B cell (primary cell): ENCODE measurements around the gene PTMA. TPM values are rescaled to one million over a fixed set of nuclear protein-coding genes. Genes with fewer than 3 reads are reported as not detected.

Experiments used
- ATAC-seq: fragments of 200-7000 bp; cut with Tn5 transposase; one replicate; pipeline ENCODE4 v1.10.0; 2021; ENCODE audit warnings: low read depth, mild to moderate bottlenecking, moderate number of reproducible peaks, moderate library complexity
- CTCF ChIA-PET: fragments of 350-600 bp; sonication (Branson Sonifier 250); formaldehyde crosslinking; loops from one replicate; lab custom pipeline; 2021; ENCODE audit warnings: antibody characterized with exemption, inconsistent platforms; lab: Charles Lee
- POLR2A ChIA-PET: fragments of 350-600 bp; sonication (Branson Sonifier 250); formaldehyde crosslinking; loops from one replicate; lab custom pipeline; 2021; ENCODE audit warnings: antibody characterized with exemption; lab: Charles Lee
- DNase-seq: peaks from one replicate; pipeline ENCODE4 v3.0.0; 2013
- H2AFZ ChIP-seq: 2 replicates; pipeline ENCODE4 v1.6.1; 2012; ENCODE audit warnings: mild to moderate bottlenecking, low read depth, low read length; ENCODE audit not compliant: insufficient read depth, poor library complexity, severe bottlenecking
- H3K27ac ChIP-seq, 2 donors: 1 replicate in 1 of 2; 2 replicates in 1 of 2; pipeline ENCODE4 v1.5.1; 2012 to 2013; ENCODE audit warnings: low read length in 2 of 2, mild to moderate bottlenecking in 2 of 2, moderate library complexity in 1 of 2
- H3K27me3 ChIP-seq, 4 experiments: fragments of 200-600 bp in 1 of 4; sonication (generic) in 1 of 4; replicated peaks in 1 of 4; 1 replicate in 2 of 4; 2 replicates in 2 of 4; pipeline versions ENCODE4 v1.6.1 to v1.7.0; 2013 to 2016; ENCODE audit warnings: low read length in 3 of 4, mild to moderate bottlenecking in 2 of 4, mixed read lengths in 1 of 4, moderate library complexity in 1 of 4; ENCODE audit not compliant: insufficient read depth in 4 of 4, control insufficient read depth in 3 of 4; ENCODE audit errors: control extremely low read depth in 1 of 4
- H3K36me3 ChIP-seq, 2 experiments: replicated peaks in 1 of 2; 1 replicate in 1 of 2; 2 replicates in 1 of 2; pipeline versions ENCODE4 v1.6.1 to v1.7.1; 2013; ENCODE audit warnings: low read length in 1 of 2; ENCODE audit not compliant: insufficient read depth in 2 of 2, control insufficient read depth in 1 of 2; ENCODE audit errors: control extremely low read depth in 1 of 2, extremely low read depth in 1 of 2
- H3K4me1 ChIP-seq, 2 donors: fragments of 200-600 bp in 1 of 2; sonication (generic) in 1 of 2; 1 replicate in 1 of 2; 2 replicates in 1 of 2; pipeline versions ENCODE4 v1.5.1 to v1.6.1; 2013 to 2017; ENCODE audit warnings: low read length in 2 of 2; ENCODE audit not compliant: control insufficient read depth in 2 of 2, insufficient read depth in 2 of 2
- H3K4me2 ChIP-seq: replicated peaks from 2 replicates; pipeline ENCODE3; 2012; ENCODE audit warnings: mild to moderate bottlenecking, low read depth, low read length; ENCODE audit not compliant: poor library complexity, severe bottlenecking
- H3K4me3 ChIP-seq, 5 experiments: fragments of 200-600 bp in 1 of 5; sonication (generic) in 1 of 5; 1 replicate in 3 of 5; 2 replicates in 2 of 5; pipeline versions ENCODE4 v1.5.1 to v1.7.0; 2011 to 2016; ENCODE audit warnings: low read length in 4 of 5, mild to moderate bottlenecking in 4 of 5, low read depth in 2 of 5, control low read depth in 1 of 5, moderate library complexity in 1 of 5; ENCODE audit not compliant: insufficient read depth in 1 of 5; ENCODE audit errors: control extremely low read depth in 1 of 5, extremely low read depth in 1 of 5
- H3K79me2 ChIP-seq: fragments of 200-600 bp; sonication (generic); one replicate; pipeline ENCODE4 v1.6.0; 2016; ENCODE audit warnings: low read length; ENCODE audit not compliant: control insufficient read depth, insufficient read depth
- H3K9ac ChIP-seq: fragments of 200-600 bp; sonication (generic); 2 replicates; pipeline ENCODE4 v1.6.1; 2017; ENCODE audit warnings: mild to moderate bottlenecking, low read length, moderate library complexity
- H3K9me3 ChIP-seq, 3 donors: one replicate each; pipeline versions ENCODE4 v1.6.1 to v1.7.1; 2013; ENCODE audit warnings: low read length in 2 of 3; ENCODE audit not compliant: control insufficient read depth in 2 of 3, insufficient read depth in 1 of 3; ENCODE audit errors: control extremely low read depth in 1 of 3
- H4K20me1 ChIP-seq: 2 replicates; pipeline ENCODE4 v1.6.0; 2012; ENCODE audit warnings: mild to moderate bottlenecking, low read length; ENCODE audit not compliant: insufficient read depth, control insufficient read depth, poor library complexity, severe bottlenecking
- H3K27ac Mint-ChIP-seq: one replicate; pipeline ENCODE4 v1.8.0; 2021; ENCODE audit warnings: mixed read lengths
- H3K27me3 Mint-ChIP-seq: one replicate; pipeline ENCODE4 v1.8.0; 2021; ENCODE audit warnings: mixed read lengths
- H3K4me1 Mint-ChIP-seq: one replicate; pipeline ENCODE4 v1.8.0; 2021; ENCODE audit warnings: mixed read lengths
- H3K4me3 Mint-ChIP-seq: one replicate; pipeline ENCODE4 v1.8.0; 2021; ENCODE audit warnings: mixed read lengths
- H3K9me3 Mint-ChIP-seq: one replicate; pipeline ENCODE4 v1.8.0; 2022; ENCODE audit warnings: mixed read lengths; ENCODE audit not compliant: insufficient read depth
- EZH2 ChIP-seq: IDR thresholded peaks from 2 replicates; pipeline ENCODE4 v1.6.1; 2012; ENCODE audit warnings: borderline replicate concordance, low read depth, mild to moderate bottlenecking, moderate library complexity, low read length; ENCODE audit not compliant: insufficient read depth, poor library complexity, severe bottlenecking
- WGBS: methylation state at CpG from one replicate; pipeline ENCODE4 v1.1.5; 2013; ENCODE audit warnings: missing lambda C conversion rate; ENCODE audit not compliant: insufficient coverage; 5-methylcytosine and 5-hydroxymethylcytosine counted together
- intact Hi-C: fragments of 100-400 bp; cut with micrococcal nuclease; formaldehyde crosslinking; loops from one replicate; pipeline ENCODE4 v1.10.0; 2022
- polyA plus RNA-seq: library from polyadenylated mRNA; depleted of rRNA; stranded (reverse); fragments of >200 nt; gene quantifications from 2 replicates; pipeline ENCODE4 v1.2.3, GENCODE V29; 2012
- total RNA-seq, 2 donors: library from RNA; stranded (reverse); fragments of 120-200 nt in 1 of 2; gene quantifications; 1 replicate in 1 of 2; 2 replicates in 1 of 2; pipeline versions ENCODE4 v1.2.3 to v1.2.4, GENCODE V29; 2013 to 2022
- TF ChIP-seq, protein P1 (sequence below): fragments of 200-600 bp; IDR thresholded peaks from one replicate; pipeline ENCODE4 v1.8.0; 2022; ENCODE audit warnings: antibody characterized with exemption, mild to moderate bottlenecking

Gene PTMA
- total and polyA plus RNA-seq, 2 donors (not counting 1 experiment from before 2014, with no cell fraction given): 713 to 2,282 TPM

DNA sequence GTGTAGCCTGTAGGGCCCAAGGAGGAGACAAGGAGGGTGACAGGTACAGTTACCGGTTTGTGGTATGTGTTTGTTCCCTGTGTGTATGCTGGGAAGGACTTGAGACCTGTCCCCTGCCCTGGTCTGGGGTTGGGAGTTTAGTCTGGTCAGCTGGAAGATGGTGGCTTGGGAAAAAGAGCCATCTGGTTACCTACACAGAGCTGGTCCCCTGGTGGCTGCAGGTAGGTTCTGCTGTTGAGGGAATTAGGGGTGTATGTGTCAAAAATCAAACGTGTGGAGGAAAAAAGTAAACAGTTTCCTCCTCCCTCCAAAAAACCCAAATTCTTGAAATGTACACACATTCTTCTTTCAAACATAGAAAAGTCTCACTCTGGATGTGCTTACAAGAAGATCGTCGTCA is 24.3 kb downstream of the PTMA start:
- H3K4me2 ChIP-seq: no peak overlapping the region
- H3K27ac ChIP-seq: no peak overlapping the region
- H3K27me3 Mint-ChIP-seq: no peaks in the 10 kb centered on the region
- no peaks in the 10 kb centered on the region for H3K4me1 Mint-ChIP-seq
- H3K27me3 ChIP-seq: no peaks in the 10 kb centered on the region
- POLR2A ChIA-PET: no interaction called here
- CTCF ChIA-PET: no interaction called here
- TF ChIP-seq, protein P1, sequence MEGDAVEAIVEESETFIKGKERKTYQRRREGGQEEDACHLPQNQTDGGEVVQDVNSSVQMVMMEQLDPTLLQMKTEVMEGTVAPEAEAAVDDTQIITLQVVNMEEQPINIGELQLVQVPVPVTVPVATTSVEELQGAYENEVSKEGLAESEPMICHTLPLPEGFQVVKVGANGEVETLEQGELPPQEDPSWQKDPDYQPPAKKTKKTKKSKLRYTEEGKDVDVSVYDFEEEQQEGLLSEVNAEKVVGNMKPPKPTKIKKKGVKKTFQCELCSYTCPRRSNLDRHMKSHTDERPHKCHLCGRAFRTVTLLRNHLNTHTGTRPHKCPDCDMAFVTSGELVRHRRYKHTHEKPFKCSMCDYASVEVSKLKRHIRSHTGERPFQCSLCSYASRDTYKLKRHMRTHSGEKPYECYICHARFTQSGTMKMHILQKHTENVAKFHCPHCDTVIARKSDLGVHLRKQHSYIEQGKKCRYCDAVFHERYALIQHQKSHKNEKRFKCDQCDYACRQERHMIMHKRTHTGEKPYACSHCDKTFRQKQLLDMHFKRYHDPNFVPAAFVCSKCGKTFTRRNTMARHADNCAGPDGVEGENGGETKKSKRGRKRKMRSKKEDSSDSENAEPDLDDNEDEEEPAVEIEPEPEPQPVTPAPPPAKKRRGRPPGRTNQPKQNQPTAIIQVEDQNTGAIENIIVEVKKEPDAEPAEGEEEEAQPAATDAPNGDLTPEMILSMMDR: no peak
- TF ChIP-seq EZH2: no peak
- intact Hi-C loops: no loop called here
- H3K9me3 Mint-ChIP-seq: no peaks in the 10 kb centered on the region
- DNase-seq (no peak), ATAC-seq (no peak)
- no peaks in the 10 kb centered on the region for H3K4me1 ChIP-seq
- H3K9ac ChIP-seq: no peak overlapping the region
- H3K27ac Mint-ChIP-seq: no peak overlapping the region
- H3K9me3 ChIP-seq: no peaks in the 10 kb centered on the region
- no peaks in the 10 kb centered on the region for H3K79me2 ChIP-seq
- H3K4me3 Mint-ChIP-seq: no peak overlapping the region
- 100% methylated on average over 3 of the region's 4 CpGs for WGBS
- H4K20me1 ChIP-seq: no peaks in the 10 kb centered on the region
- H3K4me3 ChIP-seq: no peak overlapping the region
- H2AFZ ChIP-seq: no peak overlapping the region
- H3K36me3 ChIP-seq: peaks cover 0 to 27% of the 10 kb centered on the region in 2 experiments

DNA sequence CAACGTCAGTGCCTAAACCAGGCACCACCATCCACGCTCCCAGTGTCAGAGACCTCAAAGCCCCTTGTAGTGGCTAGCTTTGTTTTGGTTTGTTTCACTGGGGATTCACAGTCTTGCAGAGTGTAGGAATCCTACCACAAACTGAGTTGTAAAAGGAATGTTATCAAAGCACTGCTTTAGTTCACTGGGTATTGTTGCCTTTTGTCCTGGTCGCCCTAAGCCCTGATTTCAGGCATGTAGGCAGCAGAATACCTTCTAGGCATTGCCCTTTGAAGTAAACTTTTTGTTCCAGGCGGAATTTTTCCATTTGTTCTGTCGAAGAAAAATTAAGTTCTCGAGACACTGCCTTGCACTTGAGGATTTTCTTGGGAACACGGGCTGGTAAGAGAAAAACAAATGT is 29.4 kb downstream of the PTMA start:
- no peaks in the 10 kb centered on the region for H4K20me1 ChIP-seq
- CTCF ChIA-PET: no interaction called here
- no peak overlapping the region for H3K27ac Mint-ChIP-seq
- no peaks in the 10 kb centered on the region for H3K4me1 Mint-ChIP-seq
- DNase-seq (no peak), ATAC-seq (no peak)
- H3K9me3 ChIP-seq: no peaks in the 10 kb centered on the region
- H3K27me3 Mint-ChIP-seq: no peaks in the 10 kb centered on the region
- no peaks in the 10 kb centered on the region for H3K27me3 ChIP-seq
- no peak overlapping the region for H2AFZ ChIP-seq
- H3K4me3 Mint-ChIP-seq: no peak overlapping the region
- no peak overlapping the region for H3K9ac ChIP-seq
- no peaks in the 10 kb centered on the region for H3K9me3 Mint-ChIP-seq
- no peak overlapping the region for H3K4me2 ChIP-seq
- no peak overlapping the region for H3K27ac ChIP-seq
- WGBS: 98% methylated on average over 3 of the region's 7 CpGs
- TF ChIP-seq, protein P1: no peak
- no peak for TF ChIP-seq EZH2
- no peaks in the 10 kb centered on the region for H3K4me1 ChIP-seq
- intact Hi-C loops: no loop called here
- peaks cover 4% of the 10 kb centered on the region for H3K79me2 ChIP-seq
- H3K36me3 ChIP-seq: peaks cover 0 to 24% of the 10 kb centered on the region in 2 experiments
- POLR2A ChIA-PET: no interaction called here
- no peak overlapping the region for H3K4me3 ChIP-seq
